ENCODE measurements around the gene MCM8.
A peak's percentile ranks its signal among the peaks of the same experiment; 100 is the strongest.

Gene MCM8

GRCh38 chr20:5950271-5951031, at the start of gene MCM8, which contains the start of gene TRMT6:
TSS of gene MCM8 (plus strand) at chr20:5950652. CDS start at chr20:5952016, 1,364 bp downstream.
TSS of gene TRMT6 (minus strand) at chr20:5950533. CDS start at chr20:5950405, 128 bp downstream.
- DNase-seq: peak; percentile 99

- no peak for DNase-seq
These were observed 49.5 kb upstream of the MCM8 start for GRCh38 chr20:5900908-5901307.

- no peak for DNase-seq
These were observed 41.5 kb upstream of the MCM8 start for GRCh38 chr20:5908981-5909380.

GRCh38 chr20:5910186-5910585, 40.3 kb upstream of the MCM8 start:
- DNase-seq: peak; percentile 30

GRCh38 chr20:5913166-5913565, 37.3 kb upstream of the MCM8 start:
- no peak for DNase-seq

GRCh38 chr20:5914859-5915258, 35.6 kb upstream of the MCM8 start:
- no peak for DNase-seq

GRCh38 chr20:5918856-5919625, 31.4 kb upstream of the MCM8 start:
- DNase-seq: peak; percentile 88

- DNase-seq: no peak
These were observed 30.6 kb upstream of the MCM8 start for GRCh38 chr20:5919626-5920544.

- no peak for DNase-seq
These were observed 29.9 kb upstream of the MCM8 start for GRCh38 chr20:5920581-5920980.

- DNase-seq: no peak
These were observed 27.0 kb upstream of the MCM8 start for GRCh38 chr20:5923493-5923892.

- DNase-seq: no peak
These were observed 24.9 kb upstream of the MCM8 start for GRCh38 chr20:5925551-5925950.

GRCh38 chr20:5927749-5928462, 22.5 kb upstream of the MCM8 start:
- no peak for DNase-seq

GRCh38 chr20:5928836-5929715, 21.4 kb upstream of the MCM8 start:
- peak; percentile 30 for DNase-seq

- DNase-seq: no peak
These were observed 19.0 kb upstream of the MCM8 start for GRCh38 chr20:5931411-5931810.

GRCh38 chr20:5932796-5933195, 17.7 kb upstream of the MCM8 start:
- DNase-seq: no peak

GRCh38 chr20:5933802-5934436, 16.5 kb upstream of the MCM8 start:
- peak; percentile 67 for DNase-seq

GRCh38 chr20:5935384-5935783, 15.1 kb upstream of the MCM8 start:
- no peak for DNase-seq

GRCh38 chr20:5936238-5936637, 14.2 kb upstream of the MCM8 start:
- no peak for DNase-seq

GRCh38 chr20:5938456-5939029, 11.9 kb upstream of the MCM8 start:
- no peak for DNase-seq

GRCh38 chr20:5945963-5946362, 4.5 kb upstream of the MCM8 start:
- no peak for DNase-seq
